Common myeloid progenitor, CD34-positive (primary cell): ENCODE data around the gene MROH2A.

Source experiments
- CTCF ChIA-PET: fragments of 350-600 bp; sonication (Branson Sonifier 250); formaldehyde crosslinking; loops from one replicate; lab custom pipeline; 2021; ENCODE audit warnings: antibody characterized with exemption; lab: Charles Lee
- POLR2A ChIA-PET: fragments of 350-600 bp; sonication (Branson Sonifier 250); formaldehyde crosslinking; loops from one replicate; lab custom pipeline; 2021; ENCODE audit warnings: antibody characterized with exemption; lab: Charles Lee
- DNase-seq, 3 donors: peaks; one replicate each; pipeline versions ENCODE4 v3.0.0 to v3.0.0-alpha.2; 2013
- H3K27ac ChIP-seq, 2 experiments: 1 replicate in 1 of 2; 2 replicates in 1 of 2; pipeline ENCODE4 v1.7.0; 2013; ENCODE audit warnings: inconsistent platforms in 2 of 2, low read length in 2 of 2, mild to moderate bottlenecking in 2 of 2, low read depth in 1 of 2, moderate library complexity in 1 of 2; ENCODE audit not compliant: severe bottlenecking in 2 of 2, insufficient read depth in 1 of 2, poor library complexity in 1 of 2
- H3K27me3 ChIP-seq, 5 experiments: replicated peaks in 2 of 5; 1 replicate in 3 of 5; 2 replicates in 2 of 5; pipeline versions ENCODE4 v1.6.1 to v1.7.0; 2013; ENCODE audit warnings: low read length in 4 of 5, mild to moderate bottlenecking in 2 of 5, moderate library complexity in 2 of 5, inconsistent platforms in 1 of 5; ENCODE audit not compliant: insufficient read depth in 5 of 5, control insufficient read depth in 4 of 5
- H3K36me3 ChIP-seq, 4 experiments: 1 replicate in 2 of 4; 2 replicates in 2 of 4; pipeline versions ENCODE4 v1.6.1 to v1.7.0; 2013; ENCODE audit warnings: low read length in 3 of 4, control low read depth in 1 of 4, mild to moderate bottlenecking in 1 of 4; ENCODE audit not compliant: control insufficient read depth in 4 of 4, insufficient read depth in 4 of 4
- H3K4me1 ChIP-seq, 4 experiments: 1 replicate in 3 of 4; 2 replicates in 1 of 4; pipeline versions ENCODE4 v1.6.1 to v1.7.1; 2013; ENCODE audit warnings: low read length in 3 of 4, mild to moderate bottlenecking in 3 of 4, control low read depth in 1 of 4, inconsistent platforms in 1 of 4, moderate library complexity in 1 of 4; ENCODE audit not compliant: control insufficient read depth in 4 of 4, insufficient read depth in 4 of 4; ENCODE audit errors: control extremely low read depth in 1 of 4
- H3K4me3 ChIP-seq, 7 experiments: 1 replicate in 4 of 7; 2 replicates in 3 of 7; pipeline versions ENCODE4 v1.5.1 to v1.7.0; 2013; ENCODE audit warnings: mild to moderate bottlenecking in 7 of 7, low read length in 6 of 7, moderate library complexity in 6 of 7, inconsistent platforms in 2 of 7, low read depth in 2 of 7, control low read depth in 1 of 7; ENCODE audit not compliant: insufficient read depth in 4 of 7, control insufficient read depth in 1 of 7; ENCODE audit errors: extremely low read depth in 1 of 7
- H3K9me3 ChIP-seq, 5 experiments: 1 replicate in 4 of 5; 2 replicates in 1 of 5; pipeline versions ENCODE4 v1.6.1 to v1.7.1; 2013; ENCODE audit warnings: low read length in 4 of 5, mild to moderate bottlenecking in 2 of 5, inconsistent platforms in 1 of 5, low read depth in 1 of 5, moderate library complexity in 1 of 5; ENCODE audit not compliant: control insufficient read depth in 4 of 5, insufficient read depth in 2 of 5; ENCODE audit errors: control extremely low read depth in 1 of 5
- WGBS: methylation state at CpG from one replicate; pipeline ENCODE4 v1.1.5; 2013; ENCODE audit not compliant: insufficient coverage; 5-methylcytosine and 5-hydroxymethylcytosine counted together

MROH2A gene

DNA sequence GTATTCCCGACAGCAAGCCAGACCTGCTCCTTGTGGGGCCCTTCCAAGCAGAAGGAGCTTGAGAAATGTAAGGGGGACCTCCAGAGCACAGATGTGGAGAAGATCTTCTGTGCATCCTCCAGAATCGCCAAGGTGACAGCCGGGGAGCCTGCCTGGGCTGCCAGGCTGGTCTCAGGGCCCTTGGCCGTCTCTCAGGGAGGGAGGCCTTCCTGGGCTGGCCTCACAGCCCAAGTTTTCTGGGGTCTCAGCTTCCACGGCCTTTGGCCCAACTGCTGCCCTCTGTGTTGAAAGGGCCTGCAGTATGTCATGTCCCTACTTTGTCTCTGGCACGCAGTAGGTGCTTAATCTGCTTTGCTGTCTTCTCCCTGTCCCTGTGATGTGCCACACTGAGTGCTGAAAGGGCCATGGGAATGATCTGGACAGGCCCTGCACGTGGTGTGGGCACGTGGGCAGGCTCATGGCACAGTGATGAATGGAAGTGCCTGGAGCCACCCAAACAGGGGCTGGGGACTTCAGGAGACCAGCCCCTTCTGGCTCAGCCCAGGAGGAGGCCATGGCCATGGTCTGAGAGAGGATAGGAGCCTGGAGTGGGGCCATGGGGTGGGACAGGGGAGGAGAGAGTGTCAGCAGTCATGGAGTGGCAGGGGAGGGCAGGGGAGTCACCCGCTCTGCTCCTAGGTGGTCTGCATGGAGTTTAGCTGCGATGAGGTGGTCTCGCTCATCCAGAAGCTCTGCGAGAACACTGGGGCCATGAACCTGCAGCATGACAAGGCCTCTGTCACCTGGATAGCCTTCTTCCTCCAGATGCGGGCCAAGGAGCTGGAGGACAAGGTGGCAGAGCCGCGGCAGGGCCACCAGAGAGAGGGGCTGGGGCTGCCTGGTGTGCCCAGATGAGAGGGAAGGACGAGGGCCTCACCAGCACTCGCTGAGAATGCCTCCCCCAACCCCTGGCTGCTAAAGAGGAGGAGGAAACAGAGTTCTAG lies 40.8 kb downstream of the MROH2A start:
- no peaks in the 10 kb centered on the region for H3K4me1 ChIP-seq
- no peak overlapping the region for H3K4me3 ChIP-seq
- peaks cover 0 to 4% (median 0%) of the 10 kb centered on the region in 5 experiments for H3K27me3 ChIP-seq
- POLR2A ChIA-PET: no interaction called here
- no peaks in the 10 kb centered on the region for H3K36me3 ChIP-seq
- no peak for DNase-seq
- H3K9me3 ChIP-seq: no peaks in the 10 kb centered on the region
- 77% methylated on average over 10 of the region's 17 CpGs for WGBS
- H3K27ac ChIP-seq: no peak overlapping the region
- CTCF ChIA-PET: no interaction called here

DNA sequence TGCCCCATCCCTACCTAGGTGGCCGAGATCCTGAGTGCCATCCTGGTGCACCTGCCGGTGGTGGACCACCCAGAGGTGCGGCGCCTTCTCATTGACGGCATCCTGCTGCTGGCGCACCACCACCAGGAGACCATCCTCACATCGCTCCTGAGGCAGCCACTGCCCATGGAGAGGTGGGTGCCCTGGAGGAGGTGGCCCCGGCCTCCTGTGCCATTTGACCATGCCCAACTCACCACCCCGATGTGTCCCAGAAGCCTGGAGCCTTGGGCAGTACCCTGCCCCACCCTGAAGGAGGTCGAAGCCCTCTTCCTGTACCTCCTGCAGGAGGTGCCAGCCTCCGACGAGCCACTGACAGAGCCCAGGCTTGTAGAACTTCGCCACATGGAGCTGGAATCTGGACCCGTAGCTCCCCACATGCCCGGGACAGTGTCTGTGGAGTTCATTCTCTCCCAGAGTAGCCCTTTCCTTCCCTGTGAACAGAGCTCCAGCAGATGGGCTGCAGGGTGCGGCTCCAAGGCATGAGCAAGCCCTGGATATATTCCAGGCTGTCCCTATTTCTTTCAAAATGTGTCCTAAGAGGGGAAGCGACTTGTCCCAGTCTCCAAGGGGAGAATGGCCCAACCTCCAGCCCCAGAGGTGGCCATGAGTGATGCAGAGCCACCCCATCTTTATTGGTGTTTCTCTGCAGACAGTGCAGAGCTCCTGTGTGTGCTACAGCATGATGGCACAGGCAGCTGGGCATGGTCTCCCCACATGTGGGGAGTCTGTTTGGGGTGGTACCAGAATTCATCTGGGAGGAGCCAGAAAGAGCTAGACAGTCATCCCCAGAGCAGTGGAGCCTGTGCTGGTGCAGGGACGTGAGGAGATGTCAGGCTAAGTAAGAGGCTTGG lies 42.0 kb downstream of the MROH2A start:
- Histone ChIP-seq H3K4me3 (no peak overlapping the region), H3K36me3 (no peaks in the 10 kb centered on the region), H3K27me3 (no peaks in the 10 kb centered on the region), H3K27ac (no peak overlapping the region), H3K4me1 (no peaks in the 10 kb centered on the region), H3K9me3 (no peaks in the 10 kb centered on the region)
- no peak for DNase-seq
- CTCF ChIA-PET: no interaction called here
- 91% methylated on average over 14 of the region's 18 CpGs for WGBS
- POLR2A ChIA-PET: interaction anchor here (0.7 kb wide), 1 partner anchor 10 kb away, joined by 3 read pairs; no protein-coding TSS in a partner anchor

DNA sequence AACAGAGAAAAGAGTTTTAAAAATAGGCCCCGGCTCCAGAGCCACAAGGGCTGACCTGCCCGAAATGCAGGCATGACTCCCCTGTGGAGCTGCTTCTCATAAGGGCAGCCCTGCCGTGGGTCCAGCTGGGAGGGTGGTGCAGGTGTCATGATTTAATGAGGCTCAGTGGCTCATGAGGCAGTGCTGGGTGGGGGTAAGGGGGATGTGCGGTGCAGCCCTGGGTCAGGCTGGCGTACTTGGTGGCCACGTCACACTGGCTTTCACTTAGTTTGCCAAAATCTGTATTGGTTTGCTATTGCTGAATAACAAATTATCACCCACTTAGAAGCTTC lies 42.6 kb downstream of the MROH2A start:
- CTCF ChIA-PET: no interaction called here
- WGBS: 93% methylated on average over 3 of the region's 6 CpGs

DNA sequence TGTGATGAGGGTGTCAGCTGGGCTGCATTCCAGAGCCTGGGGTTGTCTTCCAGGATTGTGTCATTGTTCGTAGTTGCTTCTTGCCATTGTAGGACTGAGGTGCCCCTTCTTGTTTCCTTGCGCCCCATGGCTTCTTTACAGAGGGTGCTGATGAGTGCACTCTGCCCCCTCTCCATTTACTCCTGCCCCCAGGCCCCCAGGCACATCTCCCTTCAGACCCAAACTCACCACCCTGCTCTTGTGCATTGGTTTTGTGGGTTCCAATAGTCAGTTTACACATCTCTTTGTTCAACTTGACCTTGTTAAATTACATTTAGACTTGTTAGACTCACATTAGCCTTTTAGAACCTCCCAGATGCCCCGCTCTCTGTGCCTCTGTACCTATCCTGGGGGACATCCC lies 43.1 kb downstream of the MROH2A start:
- Histone ChIP-seq H3K4me1 (no peaks in the 10 kb centered on the region), H3K27me3 (no peaks in the 10 kb centered on the region), H3K4me3 (no peak overlapping the region), H3K27ac (no peak overlapping the region), H3K36me3 (no peaks in the 10 kb centered on the region), H3K9me3 (no peaks in the 10 kb centered on the region)
- CTCF ChIA-PET: no interaction called here
- 100% methylated on average over 3 of the region's 3 CpGs for WGBS
- no peak for DNase-seq
- POLR2A ChIA-PET: no interaction called here

More for the DNA sequence above, 42.6 kb downstream of the MROH2A start:
- H3K4me1 ChIP-seq: no peaks in the 10 kb centered on the region
- no peaks in the 10 kb centered on the region for H3K36me3 ChIP-seq
- no peak overlapping the region for H3K27ac ChIP-seq
- no peak for DNase-seq
- POLR2A ChIA-PET: interaction anchor here (0.7 kb wide), 1 partner anchor 9 kb away, joined by 3 read pairs; no protein-coding TSS in a partner anchor
- H3K9me3 ChIP-seq: no peaks in the 10 kb centered on the region
- H3K27me3 ChIP-seq: no peaks in the 10 kb centered on the region
- H3K4me3 ChIP-seq: no peak overlapping the region

DNA sequence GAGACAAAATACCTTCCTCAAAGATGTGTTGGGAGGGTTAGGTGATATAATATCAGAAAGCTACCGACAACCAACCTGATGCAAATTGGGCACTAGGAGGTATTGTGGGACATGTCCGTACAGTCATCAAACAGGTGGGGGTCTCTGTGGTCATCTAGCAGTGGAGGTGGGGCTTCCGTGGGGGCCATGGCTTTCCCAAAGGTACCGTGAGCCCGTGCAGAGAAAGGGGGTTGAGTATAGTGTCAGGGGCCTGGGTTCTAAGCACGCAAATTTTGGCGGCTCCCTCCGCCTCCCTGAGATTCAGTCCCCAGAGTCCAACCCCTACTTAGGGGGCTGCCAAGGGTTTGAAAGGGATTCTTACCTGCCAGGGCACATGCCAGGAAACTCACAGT lies 43.6 kb downstream of the MROH2A start:
- DNase-seq: no peak
- Histone ChIP-seq H3K36me3 (no peaks in the 10 kb centered on the region), H3K4me1 (no peaks in the 10 kb centered on the region), H3K4me3 (no peak overlapping the region), H3K27ac (no peak overlapping the region), H3K27me3 (no peaks in the 10 kb centered on the region), H3K9me3 (no peaks in the 10 kb centered on the region)
- CTCF ChIA-PET: no interaction called here
- WGBS: 94% methylated on average over 5 of the region's 8 CpGs
- POLR2A ChIA-PET: no interaction called here

DNA sequence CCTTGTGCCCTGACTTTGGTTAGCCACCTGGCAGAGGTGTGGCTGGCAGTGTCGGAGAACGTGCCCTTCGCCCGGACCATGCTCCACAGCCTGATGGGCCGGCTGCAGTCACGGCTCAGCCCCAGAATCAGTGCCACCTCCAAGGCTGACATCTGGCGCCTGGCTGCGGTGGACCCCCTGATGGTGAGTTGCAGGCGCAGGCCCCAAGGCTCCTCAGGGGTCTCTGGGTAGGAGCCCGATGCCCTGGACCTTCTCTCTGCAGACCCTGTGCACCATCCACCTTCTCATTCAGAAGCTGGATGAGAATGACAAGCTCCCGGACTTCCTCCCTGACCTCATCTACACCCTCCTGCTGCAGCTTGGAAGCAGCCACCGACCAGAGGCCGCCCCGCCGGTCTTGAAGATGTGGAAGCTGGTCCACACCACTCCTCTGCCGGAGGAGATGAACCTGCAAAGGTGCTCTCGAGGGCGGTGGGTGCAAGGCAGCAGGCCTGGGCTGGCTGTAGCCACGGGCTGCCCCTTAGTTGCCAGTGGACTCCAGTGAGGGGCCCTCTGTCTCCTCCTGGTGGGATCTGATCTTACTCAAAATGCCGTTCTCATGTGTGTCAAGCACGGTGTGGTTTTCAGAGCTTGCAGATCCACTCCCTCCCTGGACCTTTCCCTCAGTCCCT lies 44.1 kb downstream of the MROH2A start:
- no peaks in the 10 kb centered on the region for H3K4me1 ChIP-seq
- WGBS: 91% methylated on average over 21 of the region's 21 CpGs
- H3K4me3 ChIP-seq: no peak overlapping the region
- no peaks in the 10 kb centered on the region for H3K27me3 ChIP-seq
- H3K27ac ChIP-seq: no peak overlapping the region
- CTCF ChIA-PET: no interaction called here
- no peak for DNase-seq
- H3K9me3 ChIP-seq: no peaks in the 10 kb centered on the region
- POLR2A ChIA-PET: no interaction called here
- H3K36me3 ChIP-seq: no peaks in the 10 kb centered on the region
